HT1080 (cell line): Measurements from ENCODE around the gene SMIM10. TPM values are rescaled to one million over a fixed set of nuclear protein-coding genes. Genes with fewer than 3 reads are reported as not detected.
"Not testable (repeated sequence)": the region's sequence is repeated elsewhere in the genome, so short reads cannot be mapped to it uniquely, and the experiment has no call there.

Experiments used
- DNase-seq: peaks from one replicate; pipeline ENCODE4 v3.0.0-alpha.2; 2015; ENCODE audit warnings: low read depth
- polyA plus RNA-seq, 2 experiments: library from polyadenylated mRNA; depleted of rRNA; stranded (reverse); fragments of >200 nt; gene quantifications; 2 replicates each; pipeline ENCODE4 v1.2.3, GENCODE V29; 2015
- total RNA-seq: library from RNA; depleted of rRNA; stranded (reverse); fragments of >200 nt; shearing (Covaris generic); gene quantifications from 2 replicates; pipeline ENCODE4 v1.2.3, GENCODE V29; 2014; rRNA removed

SMIM10 gene
- total RNA-seq = not detected in 2 replicates
- polyA plus RNA-seq (2015; cell fraction: cytosol; rRNA removed) = 0.05 TPM in 1 of 2 replicates, not detected in the other
- polyA plus RNA-seq (2015; cell fraction: nucleus; rRNA removed) = not detected in 2 replicates

- peak; percentile 8 for DNase-seq
Measured at GRCh38 chrX:134990801-134991481, at the start of gene SMIM10. SMIM10 (plus strand) TSS chrX:134990991; CDS start chrX:134991096, 105 bp downstream.

GRCh38 chrX:134946364-134946763 is 44.4 kb upstream of the SMIM10 start:
- DNase-seq = not testable (repeated sequence)

- peak; percentile 59 for DNase-seq
Measured at GRCh38 chrX:134948333-134949241, 42.2 kb upstream of the SMIM10 start.

DNA sequence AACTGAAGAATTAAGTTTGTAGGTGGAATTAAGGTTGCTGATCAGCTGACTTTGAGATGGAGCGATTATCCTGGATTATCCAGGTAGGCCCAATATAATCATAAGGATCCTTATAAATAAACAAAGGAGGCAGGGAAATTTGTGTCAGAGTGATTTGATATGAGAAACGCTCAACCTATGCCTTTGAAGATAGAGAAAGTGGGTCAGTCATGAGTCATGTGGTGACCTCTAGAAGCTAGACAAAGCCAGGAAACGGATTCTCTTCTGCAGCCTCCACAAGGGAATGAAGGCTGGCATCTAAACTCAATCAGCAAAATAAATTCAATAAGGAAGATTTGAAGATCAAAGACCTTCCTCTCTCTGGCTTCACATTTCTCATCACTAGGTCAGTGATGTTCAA is 41.5 kb upstream of the SMIM10 start:
- DNase-seq = peak; percentile 40

DNA sequence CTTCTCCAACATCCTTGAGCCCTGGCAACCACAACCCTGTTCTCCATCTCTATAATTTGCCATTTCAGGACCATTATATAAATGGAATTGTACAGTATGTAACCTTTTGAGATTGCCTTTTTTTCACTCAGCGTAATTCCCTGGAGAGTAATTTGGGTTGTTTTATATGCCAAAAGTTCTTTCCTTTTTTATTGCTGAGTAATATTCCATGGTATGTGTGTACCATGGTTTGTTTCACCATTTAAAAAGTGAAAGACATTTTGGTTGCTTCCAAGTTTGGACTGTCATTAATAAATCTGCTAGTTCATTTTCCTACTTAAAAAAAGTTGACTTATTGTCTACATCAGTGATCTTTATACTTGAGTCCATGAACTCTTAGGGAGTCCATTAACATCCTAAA is 33.0 kb upstream of the SMIM10 start:
- DNase-seq = no peak

- not testable (repeated sequence) for DNase-seq
Measured at GRCh38 chrX:134960366-134960765, 30.4 kb upstream of the SMIM10 start.

- no peak for DNase-seq
Measured at GRCh38 chrX:134963041-134963440, 27.8 kb upstream of the SMIM10 start.

DNA sequence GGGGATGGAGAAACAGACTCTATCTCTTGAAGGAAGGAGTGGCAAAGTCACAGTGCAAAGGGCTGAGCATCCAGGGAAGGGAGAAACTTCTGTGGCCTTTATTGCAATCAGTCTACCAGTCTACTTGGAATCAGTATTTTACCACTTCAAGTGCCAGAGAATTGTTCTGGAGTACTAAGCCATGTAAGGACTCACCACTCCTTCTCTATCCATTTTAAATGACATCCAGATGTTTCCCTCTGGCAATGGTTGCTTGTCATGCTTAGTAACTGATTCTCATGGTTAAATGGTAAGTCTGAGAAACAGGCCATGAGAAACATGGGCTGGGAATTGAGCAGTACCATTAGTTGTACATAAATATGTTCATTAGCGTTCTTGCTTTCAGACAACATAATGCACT is 21.1 kb upstream of the SMIM10 start:
- DNase-seq = no peak

- no peak for DNase-seq
Measured at GRCh38 chrX:134971926-134972325, 18.9 kb upstream of the SMIM10 start.

GRCh38 chrX:134975516-134975915 is 15.3 kb upstream of the SMIM10 start:
- no peak for DNase-seq

DNA sequence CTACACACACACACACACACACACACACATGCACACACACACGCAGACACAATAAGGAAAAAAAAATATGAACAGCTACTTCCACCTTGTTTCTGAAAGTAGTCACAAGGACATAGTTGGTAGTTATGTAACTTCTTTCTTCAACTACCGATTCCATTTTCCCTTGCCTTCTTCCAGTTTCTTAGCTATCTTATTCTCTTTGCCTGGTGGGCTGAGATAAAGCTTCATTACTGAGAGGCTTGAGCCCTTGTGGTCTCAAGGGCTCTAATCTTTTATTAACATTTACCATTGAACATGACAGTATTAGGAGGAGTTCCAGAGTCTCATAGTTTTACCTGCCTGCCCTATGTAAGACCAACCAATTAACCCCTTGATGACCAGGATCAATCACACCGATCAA is 8.9 kb upstream of the SMIM10 start:
- DNase-seq = no peak

DNA sequence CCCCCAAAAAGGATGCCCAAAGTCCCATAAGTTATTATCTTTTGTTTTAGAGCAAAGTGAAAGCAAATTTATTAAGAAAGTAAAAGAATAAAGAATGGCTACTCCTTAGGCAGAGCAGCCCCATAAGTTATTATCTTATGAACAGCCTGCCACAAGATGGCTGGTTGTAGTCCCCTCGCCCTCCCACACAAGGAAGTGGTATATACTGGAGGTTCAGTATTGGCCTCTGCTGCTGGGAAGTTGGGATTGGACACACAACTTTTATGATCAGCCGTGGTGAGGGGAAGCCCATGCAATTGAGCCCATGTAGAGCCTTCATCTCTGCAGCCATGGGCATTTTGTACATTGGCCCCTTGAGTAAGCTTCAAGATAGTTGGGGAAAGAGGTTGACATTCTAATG is 8.0 kb upstream of the SMIM10 start:
- no peak for DNase-seq

DNA sequence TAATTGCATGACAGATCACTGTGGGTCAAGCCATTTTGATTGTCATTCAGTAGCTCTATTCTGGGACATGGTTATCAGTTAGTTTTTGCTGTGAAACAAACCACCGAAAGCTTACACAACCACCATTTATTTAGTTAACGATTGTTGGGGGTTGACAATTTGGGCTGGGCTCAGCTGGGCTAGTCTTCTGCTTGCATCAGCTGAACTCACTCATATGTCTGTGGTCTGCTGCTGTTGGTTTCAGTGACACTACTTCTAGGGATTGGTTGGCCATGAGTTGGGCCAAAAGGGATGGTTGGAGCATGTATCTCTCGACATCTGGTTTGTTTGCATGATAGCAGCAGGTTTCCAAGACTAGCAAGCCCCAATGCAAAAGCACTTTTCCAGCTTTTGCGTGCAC is 5.3 kb upstream of the SMIM10 start:
- DNase-seq = no peak

DNA sequence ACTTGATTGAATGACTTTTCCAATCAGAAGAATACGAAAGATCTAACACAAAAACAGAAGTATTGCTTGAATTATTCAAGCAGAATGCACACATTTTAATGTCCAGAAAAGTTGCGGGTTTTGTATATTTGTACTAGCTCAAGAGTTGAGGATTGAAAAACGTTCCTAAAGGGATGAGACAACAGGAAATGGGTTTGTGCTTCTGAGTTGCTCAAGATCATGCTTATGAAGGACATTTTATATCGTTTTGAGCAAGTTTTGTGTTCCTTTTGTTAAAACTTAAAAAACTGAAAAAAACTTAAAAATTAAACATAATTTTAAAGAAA is 353 bp upstream of the SMIM10 start:
- DNase-seq = no peak

GRCh38 chrX:134997646-134998045 is 6.9 kb downstream of the SMIM10 start:
- DNase-seq = no peak

- DNase-seq = no peak
Measured at GRCh38 chrX:134998246-134998645, 7.5 kb downstream of the SMIM10 start.

GRCh38 chrX:134999469-134999868 is 8.7 kb downstream of the SMIM10 start:
- DNase-seq = peak; percentile 47

GRCh38 chrX:135000516-135000915 is 9.7 kb downstream of the SMIM10 start:
- DNase-seq = no peak

DNA sequence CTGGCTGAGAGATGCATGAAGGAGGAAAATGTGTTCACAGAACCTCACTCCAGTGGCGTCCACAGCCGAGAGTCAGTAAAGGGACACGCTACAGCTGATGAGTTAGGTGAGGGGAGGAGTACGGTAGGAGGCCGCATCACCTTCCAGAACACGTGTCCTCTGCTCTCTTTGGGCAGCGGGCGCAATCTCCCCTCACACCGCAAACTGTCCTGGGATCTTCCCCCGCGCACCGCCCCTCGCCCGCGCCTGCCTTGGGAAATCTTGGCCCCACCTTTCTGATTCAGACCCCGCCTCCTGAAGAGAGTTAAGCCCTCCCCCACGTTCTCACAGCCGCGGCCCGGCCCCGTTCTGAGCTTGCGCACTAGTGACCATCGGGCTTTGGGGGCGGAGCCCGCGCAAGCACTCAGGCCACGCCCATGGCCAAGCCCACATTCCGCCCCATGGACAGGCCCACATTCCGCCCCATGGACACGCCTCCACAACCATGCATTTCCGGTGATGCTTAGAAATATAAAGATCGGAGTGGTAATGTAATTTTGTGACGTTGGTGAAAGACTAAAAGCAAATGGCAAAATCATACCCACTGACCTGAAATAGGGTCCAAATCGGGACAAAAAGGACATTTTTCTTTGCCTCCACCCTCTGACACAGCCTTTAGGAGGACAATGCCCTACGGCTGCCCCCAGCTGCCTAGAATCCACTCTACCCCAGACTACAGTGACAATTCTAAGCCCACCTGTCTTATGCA is 13.3 kb downstream of the SMIM10 start:
- peak; percentile 85 for DNase-seq

GRCh38 chrX:135006187-135006586 is 15.4 kb downstream of the SMIM10 start:
- no peak for DNase-seq

GRCh38 chrX:135009057-135009610 is 18.3 kb downstream of the SMIM10 start:
- DNase-seq = no peak
